KMS-11 (cell line): Measurements from ENCODE around the gene ASIP.
"Not testable (repeated sequence)": the region's sequence is repeated elsewhere in the genome, so short reads cannot be mapped to it uniquely, and the experiment has no call there.

ENCODE experiments used
- H2AFZ ChIP-seq: fragments of 200-600 bp; sonication (generic); 2 replicates; pipeline ENCODE4 v1.6.1; 2016; ENCODE audit warnings: antibody characterized with exemption, mixed run types, low read depth
- H3K27ac ChIP-seq: fragments of 200-600 bp; sonication (generic); 2 replicates; pipeline ENCODE4 v1.6.1; 2016; ENCODE audit warnings: mild to moderate bottlenecking, mixed run types
- H3K27me3 ChIP-seq: fragments of 200-600 bp; sonication (generic); 2 replicates; pipeline ENCODE4 v1.6.1; 2017; ENCODE audit warnings: mild to moderate bottlenecking, low read depth, mixed run types, moderate library complexity; ENCODE audit not compliant: insufficient read depth
- H3K36me3 ChIP-seq: fragments of 200-600 bp; sonication (generic); 2 replicates; pipeline ENCODE4 v1.6.1; 2017; ENCODE audit warnings: mild to moderate bottlenecking, mixed run types; ENCODE audit not compliant: insufficient read depth
- H3K4me1 ChIP-seq: fragments of 200-600 bp; sonication (generic); 2 replicates; pipeline ENCODE4 v1.6.1; 2016; ENCODE audit warnings: mild to moderate bottlenecking, low read depth, mixed run types; ENCODE audit not compliant: poor library complexity, severe bottlenecking
- H3K4me2 ChIP-seq: fragments of 200-600 bp; sonication (generic); 2 replicates; pipeline ENCODE4 v1.7.0; 2016; ENCODE audit warnings: mild to moderate bottlenecking, mixed run types
- H3K4me3 ChIP-seq: fragments of 200-600 bp; sonication (generic); IDR thresholded peaks from 2 replicates; pipeline ENCODE4 v1.6.1; 2017; ENCODE audit warnings: low read depth, low read length, mixed read lengths; ENCODE audit not compliant: insufficient read depth
- H3K79me2 ChIP-seq: fragments of 200-600 bp; sonication (generic); 2 replicates; pipeline ENCODE4 v1.6.1; 2016; ENCODE audit warnings: low read depth, mixed run types; ENCODE audit not compliant: insufficient read depth
- H3K9ac ChIP-seq: fragments of 200-600 bp; sonication (generic); 2 replicates; pipeline ENCODE4 v1.6.1; 2016; ENCODE audit warnings: mild to moderate bottlenecking, mixed run types
- H4K20me1 ChIP-seq: fragments of 200-600 bp; sonication (generic); 2 replicates; pipeline ENCODE4 v1.6.1; 2016; ENCODE audit warnings: mild to moderate bottlenecking, mixed run types; ENCODE audit not compliant: insufficient read depth
- CTCF ChIP-seq: fragments of 200-600 bp; sonication (generic); conservative IDR thresholded peaks from 2 replicates; pipeline ENCODE4 v1.6.1; 2017; ENCODE audit warnings: low read depth, mild to moderate bottlenecking, antibody characterized with exemption, low read length, moderate library complexity, mixed read lengths

The ASIP gene

GRCh38 chr20:34222208-34222607, 19.0 kb upstream of the ASIP start:
- H4K20me1 ChIP-seq = no peaks in the 10 kb centered on the region
- H3K4me3 ChIP-seq = no peak overlapping the region
- H3K27ac ChIP-seq = peak overlapping the region; percentile 32; the same call in 1 of the 2 replicates
- H3K4me2 ChIP-seq = peak overlapping the region; percentile 60
- no peak overlapping the region for H3K9ac ChIP-seq
- peak overlapping the region; percentile 44 for H2AFZ ChIP-seq
- no peaks in the 10 kb centered on the region for H3K27me3 ChIP-seq
- no peaks in the 10 kb centered on the region for H3K79me2 ChIP-seq
- no peaks in the 10 kb centered on the region for H3K36me3 ChIP-seq
- H3K4me1 ChIP-seq = peaks cover 10% of the 10 kb centered on the region
- no peak for TF ChIP-seq CTCF

GRCh38 chr20:34224251-34224650, 17.0 kb upstream of the ASIP start:
- H3K4me2 ChIP-seq, H2AFZ ChIP-seq, H3K27ac ChIP-seq, H3K4me3 ChIP-seq, H3K9ac ChIP-seq, H3K79me2 ChIP-seq, H3K27me3 ChIP-seq, H3K36me3 ChIP-seq, H4K20me1 ChIP-seq: not testable (repeated sequence)
- H3K4me1 ChIP-seq = peaks cover 10% of the 10 kb centered on the region

DNA sequence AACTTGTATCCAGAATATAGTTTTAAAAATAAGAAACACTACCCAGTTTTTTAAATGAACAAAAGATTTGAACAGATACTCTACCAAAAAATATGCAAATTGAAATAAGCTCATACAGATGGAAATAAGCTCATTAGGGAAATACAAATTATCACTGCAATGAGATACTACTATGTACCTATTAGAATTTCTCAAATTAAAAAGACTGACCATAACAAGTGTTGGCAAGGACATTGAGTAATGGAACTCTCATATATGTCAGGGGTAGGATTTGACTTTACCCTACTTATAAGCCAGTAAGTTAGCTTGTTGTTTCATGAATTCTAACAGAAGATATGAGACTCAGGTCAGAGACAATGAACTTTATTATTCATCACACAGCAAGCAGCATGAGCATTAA, 9.6 kb upstream of the ASIP start:
- Histone ChIP-seq H3K79me2 (no peaks in the 10 kb centered on the region), H3K27me3 (no peaks in the 10 kb centered on the region), H3K4me2 (no peak overlapping the region), H3K4me3 (no peak overlapping the region), H3K27ac (no peak overlapping the region), H3K36me3 (no peaks in the 10 kb centered on the region), H2AFZ (no peak overlapping the region), H4K20me1 (no peaks in the 10 kb centered on the region), H3K4me1 (no peaks in the 10 kb centered on the region), H3K9ac (no peak overlapping the region)
- no peak for TF ChIP-seq CTCF

DNA sequence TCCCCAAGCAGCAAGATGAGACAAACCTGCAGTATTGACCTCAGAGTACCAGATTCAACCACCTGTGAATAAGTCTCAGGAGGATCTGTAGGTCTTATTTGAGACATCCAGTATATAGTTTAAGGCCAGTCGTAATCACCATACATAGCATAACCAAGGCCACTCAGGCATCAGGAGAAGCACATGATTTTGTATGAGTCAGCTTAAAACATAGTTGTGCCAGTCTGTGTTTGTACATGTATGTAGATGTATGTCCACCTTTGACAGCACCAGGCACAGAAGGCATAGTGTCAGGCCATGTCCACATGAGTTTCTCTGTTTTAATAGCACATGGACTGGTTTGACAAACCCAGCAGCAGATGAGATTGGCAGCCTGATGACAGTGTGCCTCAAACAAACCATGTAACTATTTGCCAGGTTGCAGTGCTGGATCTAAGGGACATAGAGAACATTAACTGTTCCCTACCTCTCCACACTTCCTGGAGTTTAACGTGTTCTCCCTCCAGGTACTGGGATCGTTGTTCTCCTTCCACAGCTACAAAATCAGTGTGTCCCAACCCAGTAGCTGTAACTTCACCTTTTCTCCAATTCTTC, 8.6 kb upstream of the ASIP start:
- Histone ChIP-seq H3K9ac (no peak overlapping the region), H4K20me1 (no peaks in the 10 kb centered on the region), H3K4me2 (no peak overlapping the region), H3K79me2 (no peaks in the 10 kb centered on the region), H3K4me1 (no peaks in the 10 kb centered on the region), H3K27ac (no peak overlapping the region), H3K36me3 (no peaks in the 10 kb centered on the region), H2AFZ (no peak overlapping the region), H3K4me3 (no peak overlapping the region), H3K27me3 (no peaks in the 10 kb centered on the region)
- no peak for TF ChIP-seq CTCF

DNA sequence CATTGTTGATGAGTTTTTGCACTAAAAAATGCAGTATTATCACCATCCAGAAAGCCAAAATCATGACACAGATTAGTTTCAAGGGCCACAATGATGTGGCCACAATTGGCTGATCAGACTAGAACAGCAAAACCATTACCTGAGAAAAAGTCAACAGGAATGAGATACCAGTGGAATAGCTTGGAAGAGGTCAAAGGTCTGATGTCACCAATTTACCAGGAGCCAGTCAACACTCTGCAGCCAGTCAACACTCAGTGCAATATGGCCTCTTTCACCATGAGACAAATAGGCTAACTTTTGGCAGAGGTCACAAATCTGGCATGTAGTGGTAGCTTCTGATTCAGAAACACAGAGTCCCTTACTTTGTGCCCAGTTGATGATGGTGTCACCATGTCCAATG, 7.5 kb upstream of the ASIP start:
- no peak overlapping the region for H3K4me3 ChIP-seq
- no peak overlapping the region for H3K27ac ChIP-seq
- no peaks in the 10 kb centered on the region for H3K36me3 ChIP-seq
- H3K4me1 ChIP-seq = no peaks in the 10 kb centered on the region
- no peak overlapping the region for H3K9ac ChIP-seq
- H3K27me3 ChIP-seq = no peaks in the 10 kb centered on the region
- no peak for TF ChIP-seq CTCF
- no peak overlapping the region for H2AFZ ChIP-seq
- H4K20me1 ChIP-seq = no peaks in the 10 kb centered on the region
- no peak overlapping the region for H3K4me2 ChIP-seq
- H3K79me2 ChIP-seq = no peaks in the 10 kb centered on the region
